DND-41 (cell line): ENCODE data around the gene UCP2.

Source experiments
- EZH2 ChIP-seq: IDR thresholded peaks from 3 replicates; pipeline ENCODE4 v1.6.1; 2012; ENCODE audit warnings: borderline replicate concordance, low read depth, mild to moderate bottlenecking, moderate library complexity, low read length, inconsistent platforms; ENCODE audit not compliant: severe bottlenecking
- TF ChIP-seq, protein P1 (sequence below): IDR thresholded peaks from 2 replicates; pipeline ENCODE4 v1.5.1; 2012; ENCODE audit warnings: borderline replicate concordance, low read length, moderate library complexity, mild to moderate bottlenecking; ENCODE audit not compliant: poor library complexity, severe bottlenecking; ENCODE audit errors: extremely low read depth

GRCh38 chr11:74006743-74007304, 24.2 kb upstream of the UCP2 start:
- TF ChIP-seq, protein P1, sequence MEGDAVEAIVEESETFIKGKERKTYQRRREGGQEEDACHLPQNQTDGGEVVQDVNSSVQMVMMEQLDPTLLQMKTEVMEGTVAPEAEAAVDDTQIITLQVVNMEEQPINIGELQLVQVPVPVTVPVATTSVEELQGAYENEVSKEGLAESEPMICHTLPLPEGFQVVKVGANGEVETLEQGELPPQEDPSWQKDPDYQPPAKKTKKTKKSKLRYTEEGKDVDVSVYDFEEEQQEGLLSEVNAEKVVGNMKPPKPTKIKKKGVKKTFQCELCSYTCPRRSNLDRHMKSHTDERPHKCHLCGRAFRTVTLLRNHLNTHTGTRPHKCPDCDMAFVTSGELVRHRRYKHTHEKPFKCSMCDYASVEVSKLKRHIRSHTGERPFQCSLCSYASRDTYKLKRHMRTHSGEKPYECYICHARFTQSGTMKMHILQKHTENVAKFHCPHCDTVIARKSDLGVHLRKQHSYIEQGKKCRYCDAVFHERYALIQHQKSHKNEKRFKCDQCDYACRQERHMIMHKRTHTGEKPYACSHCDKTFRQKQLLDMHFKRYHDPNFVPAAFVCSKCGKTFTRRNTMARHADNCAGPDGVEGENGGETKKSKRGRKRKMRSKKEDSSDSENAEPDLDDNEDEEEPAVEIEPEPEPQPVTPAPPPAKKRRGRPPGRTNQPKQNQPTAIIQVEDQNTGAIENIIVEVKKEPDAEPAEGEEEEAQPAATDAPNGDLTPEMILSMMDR = no peak
- no peak for TF ChIP-seq EZH2
